NCI-H524 treated with DMSO at 0.1 percent for 48 hours (cell line): ENCODE results near the gene DOK3.
A peak's percentile ranks its signal among the peaks of the same experiment; 100 is the strongest.

ENCODE experiments used
- DNase-seq: peaks from one replicate; lab custom pipeline; 2025; lab: John Stamatoyannopoulos, UW

The DOK3 gene

GRCh38 chr5:177482359-177482795 is 27.2 kb downstream of the DOK3 start:
- no peak for DNase-seq

GRCh38 chr5:177479774-177480173 is 29.9 kb downstream of the DOK3 start:
- DNase-seq = no peak

GRCh38 chr5:177478711-177479646 is 30.6 kb downstream of the DOK3 start:
- no peak for DNase-seq

- no peak for DNase-seq
Measured at GRCh38 chr5:177477701-177478477, 31.7 kb downstream of the DOK3 start.

- no peak for DNase-seq
Measured at GRCh38 chr5:177476531-177477233, 32.9 kb downstream of the DOK3 start.

GRCh38 chr5:177475563-177476427 is 33.8 kb downstream of the DOK3 start:
- DNase-seq = no peak

DNA sequence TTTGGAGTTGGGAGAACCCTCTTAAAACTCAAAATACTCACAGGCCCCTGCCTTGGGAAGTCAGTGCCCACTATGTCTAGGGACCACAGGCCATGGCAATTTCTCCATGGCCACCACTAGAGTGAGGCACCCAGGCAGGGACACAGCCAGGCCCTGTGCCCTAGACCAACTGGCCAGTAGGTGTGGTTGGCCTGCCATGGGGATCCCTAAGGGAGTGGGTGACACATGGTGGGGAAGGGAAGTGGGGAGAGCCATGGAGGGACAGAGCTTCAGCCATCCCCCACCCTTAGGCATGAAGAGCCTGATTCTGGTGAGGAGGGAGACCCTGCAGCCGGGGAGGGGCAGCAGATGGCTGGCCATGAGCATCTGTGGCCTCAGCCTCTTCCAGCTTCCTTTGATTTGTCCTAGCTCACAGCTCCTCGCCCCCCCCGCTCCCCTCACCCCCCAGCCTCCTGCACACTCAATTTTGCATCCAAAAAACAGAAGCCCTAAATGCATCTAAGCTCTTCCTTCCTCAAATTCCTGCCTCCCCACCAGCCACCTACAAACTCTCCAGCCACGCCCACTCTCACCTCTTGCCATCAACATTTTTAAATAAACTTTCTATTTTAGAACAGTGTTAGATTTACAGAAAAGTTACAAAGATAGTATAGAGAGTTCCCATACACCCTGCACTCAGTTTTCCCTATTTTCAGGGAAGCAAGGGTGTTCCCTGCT is 34.6 kb downstream of the DOK3 start:
- DNase-seq = peak; percentile 59

DNA sequence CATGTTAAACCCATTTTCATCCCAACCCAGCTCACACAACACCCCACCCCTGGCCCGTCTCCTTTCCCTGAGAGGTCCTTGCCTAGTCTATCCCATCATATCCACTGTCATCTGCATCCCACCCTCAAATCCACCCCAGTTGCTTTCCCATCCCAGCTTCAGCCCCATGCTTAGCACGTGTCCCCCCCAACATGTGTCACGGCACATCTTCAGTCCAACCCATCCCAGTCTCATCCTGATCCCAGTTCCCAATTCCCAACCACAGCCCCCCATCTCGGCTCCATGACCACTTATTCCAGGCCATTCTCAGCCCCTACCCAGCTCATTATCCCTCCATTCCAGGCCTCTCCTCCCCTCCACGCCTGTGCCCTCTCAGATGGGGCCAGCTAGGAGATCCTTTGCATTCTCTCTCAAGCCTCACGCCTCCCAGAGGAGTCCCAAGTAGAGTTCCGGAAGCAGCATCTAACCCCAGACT is 35.6 kb downstream of the DOK3 start:
- DNase-seq = no peak

DNA sequence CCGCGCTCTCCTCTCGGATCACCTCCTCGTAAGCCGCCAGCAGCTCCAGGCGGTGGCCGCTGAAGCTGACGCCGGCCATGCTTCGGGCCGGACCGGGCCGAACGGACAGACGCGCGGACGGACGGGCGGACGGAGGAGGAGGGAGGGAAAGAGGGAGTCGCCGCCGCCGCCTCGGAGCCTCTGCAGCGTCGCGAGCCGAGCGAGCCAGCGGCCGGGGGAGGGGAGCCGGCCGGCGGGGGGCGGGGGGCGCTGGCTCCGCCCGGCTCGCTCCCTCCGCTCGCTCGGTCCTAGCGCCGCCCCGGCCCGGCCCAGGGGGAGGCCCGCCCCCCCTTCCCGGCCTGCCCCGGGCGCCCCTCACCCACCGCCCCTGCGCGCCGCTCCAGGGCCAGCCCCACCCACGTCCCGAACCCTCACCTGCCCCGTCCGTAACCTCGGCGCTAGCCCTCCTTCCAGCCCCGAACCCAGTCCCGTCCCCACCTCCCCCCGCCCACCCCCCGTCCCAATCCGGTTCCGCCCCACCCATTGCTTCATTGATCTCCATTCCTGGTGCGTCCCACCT is 36.1 kb downstream of the DOK3 start, which contains the start of gene DBN1:
Gene DBN1 (minus strand): TSS at position 192 of the 559 bp plus-strand sequence. CDS start 113 bp downstream, at position 79.
- no peak for DNase-seq

- DNase-seq = no peak
Measured at GRCh38 chr5:177472460-177473442, 36.9 kb downstream of the DOK3 start.

DNA sequence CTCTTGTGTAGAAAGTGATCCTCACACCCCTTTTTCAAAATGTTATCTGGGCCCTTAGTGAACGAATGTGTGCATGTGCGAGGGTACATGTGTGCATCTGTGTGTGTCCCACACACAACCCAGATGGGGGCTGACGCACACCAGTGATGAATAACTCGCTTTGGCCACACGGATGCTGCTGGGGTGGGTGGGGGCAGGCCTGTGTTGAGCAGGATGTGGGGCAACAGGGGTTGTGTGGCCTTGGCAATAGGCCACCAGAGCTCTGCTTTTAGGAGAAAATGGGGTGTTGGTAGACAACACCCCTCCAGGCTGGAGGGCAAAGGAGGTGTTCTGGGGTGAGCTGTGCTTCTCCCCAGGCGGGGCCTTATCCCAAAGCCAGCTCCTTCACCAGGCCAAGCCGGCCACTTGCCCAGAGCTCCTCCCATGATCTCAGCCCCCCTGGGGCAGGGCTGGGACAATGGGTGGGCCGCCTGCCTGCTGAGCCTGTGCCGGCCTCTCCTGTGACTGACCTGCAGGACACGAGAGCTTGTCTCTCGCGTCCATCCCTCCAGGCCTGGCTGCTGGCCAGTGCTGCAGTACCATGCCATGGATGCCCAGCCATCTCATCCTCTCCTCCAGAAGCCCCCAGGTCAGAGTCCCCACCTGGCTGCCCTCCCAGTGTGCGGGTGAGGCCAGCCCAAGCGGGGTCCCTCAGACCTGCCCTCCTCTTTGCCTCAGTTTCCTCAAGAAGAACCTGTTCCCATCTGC is 37.8 kb downstream of the DOK3 start:
- no peak for DNase-seq

DNA sequence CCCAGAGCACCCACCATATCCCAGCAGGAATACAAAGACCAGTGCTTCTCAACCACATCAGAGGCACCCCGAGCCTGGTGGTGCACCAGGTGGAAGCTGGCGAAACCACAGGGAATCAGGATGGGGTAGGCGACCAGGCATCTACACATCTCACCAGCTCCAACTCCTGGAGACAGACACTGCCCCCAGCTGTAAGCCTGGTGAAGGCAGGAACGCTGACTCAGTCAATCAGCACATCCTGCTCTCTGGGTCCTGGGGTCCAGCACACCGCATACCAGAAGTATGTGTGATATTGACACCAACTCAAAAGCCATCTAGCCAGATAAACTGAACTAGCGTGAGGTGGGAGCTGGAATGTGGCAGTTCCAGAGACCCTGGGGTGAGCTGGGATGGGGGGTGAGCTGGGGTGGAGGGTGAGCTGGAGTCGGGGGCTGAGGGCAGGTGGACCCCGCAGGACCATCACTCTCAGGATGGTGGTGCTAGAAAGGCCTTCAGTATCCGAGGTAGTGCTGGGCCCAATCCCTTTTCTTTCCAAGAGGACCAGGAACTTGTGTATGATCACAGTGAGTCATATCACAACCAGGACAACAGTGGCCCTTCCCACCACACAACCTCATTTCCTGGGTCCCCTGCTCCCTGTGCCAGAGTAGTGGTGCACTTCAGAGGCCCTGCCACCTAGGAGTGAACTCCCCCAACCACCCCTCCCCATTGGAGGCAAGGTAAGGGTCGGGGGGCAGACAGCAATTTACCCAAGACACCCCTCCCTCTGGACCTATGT is 38.7 kb downstream of the DOK3 start:
- no peak for DNase-seq

GRCh38 chr5:177469750-177470525 is 39.7 kb downstream of the DOK3 start:
- no peak for DNase-seq

DNA sequence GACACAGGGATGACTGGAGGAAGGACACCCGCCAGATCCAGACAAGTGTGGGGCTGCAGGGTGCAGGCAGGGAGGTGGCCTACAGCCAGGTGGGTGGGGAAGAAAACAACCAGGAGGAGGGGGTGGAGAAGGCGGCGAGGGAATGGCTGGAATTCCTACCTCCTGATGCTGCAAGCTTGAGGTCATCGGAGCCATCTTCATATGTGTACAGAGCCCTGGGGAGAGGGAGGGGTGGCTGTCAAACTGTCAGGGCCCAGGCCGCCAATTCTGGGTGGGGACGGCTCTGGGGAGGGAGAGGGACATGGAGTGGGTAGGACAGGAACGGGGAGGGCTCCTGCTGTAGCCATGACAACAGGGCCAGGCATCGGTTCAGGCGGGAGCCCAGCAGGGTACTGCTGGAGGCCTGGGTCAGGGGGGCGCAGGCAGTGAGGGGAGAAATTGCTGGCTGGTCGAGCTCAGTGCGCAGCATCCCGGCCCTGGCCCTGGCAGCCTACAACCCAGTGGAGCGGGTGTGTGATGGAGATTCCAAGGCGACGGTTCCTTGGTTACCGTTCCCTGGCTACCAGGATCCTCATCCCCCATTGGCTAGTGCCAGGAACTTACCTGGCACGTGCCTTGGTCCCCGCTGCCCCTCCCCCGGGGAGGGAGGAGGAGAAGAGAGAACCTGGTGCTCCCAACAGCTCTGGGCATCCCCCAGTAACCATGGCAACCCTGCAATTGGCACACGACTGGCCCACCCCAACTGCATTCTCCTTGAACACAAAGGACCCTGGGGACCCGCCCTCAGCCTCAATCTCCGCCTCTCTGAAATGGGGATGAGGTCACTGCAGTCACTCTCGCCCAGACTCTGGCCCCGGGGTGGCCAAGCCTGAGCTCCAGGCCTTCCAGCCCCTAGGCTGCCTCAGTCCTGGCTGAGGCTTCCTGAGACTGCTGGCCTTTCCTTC is 40.7 kb downstream of the DOK3 start:
- no peak for DNase-seq

DNA sequence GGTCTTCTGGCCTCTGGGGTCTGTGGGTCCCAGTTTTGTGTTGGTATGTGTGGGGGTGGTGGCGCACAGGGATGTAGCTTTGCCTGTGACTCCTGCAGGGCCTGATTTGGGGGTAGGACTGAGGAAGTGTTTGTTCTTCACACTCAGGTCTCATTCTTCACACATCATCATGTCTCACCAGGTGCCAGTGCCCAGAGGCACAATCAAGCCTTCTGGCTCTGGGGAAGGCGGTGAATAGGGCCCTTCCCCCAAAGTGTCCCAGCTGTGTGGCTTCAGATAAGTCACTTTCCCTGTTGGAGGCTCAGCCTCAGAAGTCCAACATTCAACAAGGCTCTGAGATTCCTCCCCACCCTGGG is 41.3 kb downstream of the DOK3 start:
- DNase-seq = no peak

DNA sequence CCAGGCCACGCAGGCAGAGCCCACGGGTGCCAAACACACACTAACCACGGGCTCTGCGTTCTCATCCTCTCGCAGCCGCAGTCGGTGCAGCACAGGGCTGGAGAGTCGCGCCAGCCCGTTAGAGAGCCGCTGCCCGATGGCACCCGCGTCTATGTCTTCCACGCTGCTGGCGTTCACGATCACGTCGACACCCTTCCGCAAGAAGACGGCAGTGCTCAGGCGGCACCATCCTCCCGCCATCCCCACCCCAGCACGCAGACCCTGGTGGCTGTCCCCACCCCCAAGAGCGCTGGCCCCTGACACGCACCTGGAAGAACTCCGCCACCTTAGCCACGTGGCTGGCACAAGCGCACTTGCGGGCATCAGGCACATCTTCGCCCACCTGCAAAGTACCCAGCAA is 42.2 kb downstream of the DOK3 start:
- DNase-seq = no peak
